Neural crest cell (in vitro differentiated cells): ENCODE measurements around the gene KLK7. TPM values are rescaled to one million over a fixed set of nuclear protein-coding genes. Genes with fewer than 3 reads are reported as not detected.

Experiments used
- DNase-seq: peaks from one replicate; pipeline ENCODE4 v3.0.0; 2021; ENCODE audit warnings: low read depth, mixed read lengths, low spot score
- H3K27ac Mint-ChIP-seq: one replicate; pipeline ENCODE4 v1.8.0; 2021; ENCODE audit warnings: mild to moderate bottlenecking, mixed read lengths; ENCODE audit not compliant: unreplicated experiment
- H3K27me3 Mint-ChIP-seq: 2 replicates; pipeline ENCODE4 v1.8.0; 2021; ENCODE audit warnings: low read depth, mild to moderate bottlenecking, mixed read lengths
- H3K36me3 Mint-ChIP-seq: 2 replicates; pipeline ENCODE4 v1.8.0; 2021; ENCODE audit warnings: low read depth, mild to moderate bottlenecking, mixed read lengths
- H3K4me1 Mint-ChIP-seq: 2 replicates; pipeline ENCODE4 v1.8.0; 2021; ENCODE audit warnings: mixed read lengths
- H3K4me3 Mint-ChIP-seq: one replicate; pipeline ENCODE4 v1.8.0; 2021; ENCODE audit warnings: mild to moderate bottlenecking, mixed read lengths
- H3K9me3 Mint-ChIP-seq: 2 replicates; pipeline ENCODE4 v1.8.0; 2021; ENCODE audit warnings: mixed read lengths
- total RNA-seq: library from RNA; stranded (reverse); gene quantifications from 2 replicates; pipeline ENCODE4 v1.2.1, GENCODE V29; 2021
- TF ChIP-seq, protein P1 (sequence below): fragments of 200-600 bp; sonication (generic); conservative IDR thresholded peaks from 2 replicates; pipeline ENCODE4 v1.5.0; 2021; ENCODE audit warnings: antibody characterized with exemption, mild to moderate bottlenecking

The KLK7 gene
- total RNA-seq, 1 donor from 2014 or later, result not detected

DNA sequence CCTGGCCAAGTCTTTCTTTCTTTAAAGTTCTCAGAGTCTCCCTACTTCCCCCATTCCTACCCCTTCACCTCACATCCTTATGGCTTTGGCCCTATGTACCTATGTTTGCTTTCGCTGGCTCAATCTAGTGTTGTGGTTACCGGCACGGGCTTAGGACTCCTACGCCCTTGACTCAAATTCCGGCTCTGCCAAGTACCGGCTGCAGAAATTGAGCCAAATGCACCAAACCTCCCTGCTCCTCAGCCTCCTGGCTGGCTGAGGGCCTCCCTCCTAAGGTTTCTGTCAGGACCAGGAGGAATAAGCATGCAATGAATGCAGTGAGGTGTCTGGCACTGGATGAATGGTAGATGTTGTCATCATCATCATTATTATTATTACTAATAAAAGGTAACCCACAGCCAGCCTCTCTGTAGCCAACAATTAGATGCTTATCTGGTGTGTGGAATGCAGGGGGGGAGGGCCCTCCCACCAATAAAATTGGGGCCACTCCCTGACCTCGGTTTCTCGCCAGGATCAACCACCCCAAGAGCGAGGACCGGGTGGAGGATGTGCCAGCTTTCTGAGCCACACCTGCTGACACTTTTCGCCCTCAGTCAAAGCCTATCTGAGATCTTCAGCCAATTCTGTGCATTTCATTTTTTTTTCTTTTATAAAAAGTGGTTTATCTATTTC, 51.6 kb downstream of the KLK7 start:
- Mint-ChIP-seq H3K4me3 (no peak overlapping the region), H3K9me3 (no peaks in the 10 kb centered on the region), H3K4me1 (no peaks in the 10 kb centered on the region), H3K27ac (no peak overlapping the region), H3K36me3 (no peaks in the 10 kb centered on the region), H3K27me3 (peaks cover 66% of the 10 kb centered on the region)
- no peak for DNase-seq
- TF ChIP-seq, protein P1, sequence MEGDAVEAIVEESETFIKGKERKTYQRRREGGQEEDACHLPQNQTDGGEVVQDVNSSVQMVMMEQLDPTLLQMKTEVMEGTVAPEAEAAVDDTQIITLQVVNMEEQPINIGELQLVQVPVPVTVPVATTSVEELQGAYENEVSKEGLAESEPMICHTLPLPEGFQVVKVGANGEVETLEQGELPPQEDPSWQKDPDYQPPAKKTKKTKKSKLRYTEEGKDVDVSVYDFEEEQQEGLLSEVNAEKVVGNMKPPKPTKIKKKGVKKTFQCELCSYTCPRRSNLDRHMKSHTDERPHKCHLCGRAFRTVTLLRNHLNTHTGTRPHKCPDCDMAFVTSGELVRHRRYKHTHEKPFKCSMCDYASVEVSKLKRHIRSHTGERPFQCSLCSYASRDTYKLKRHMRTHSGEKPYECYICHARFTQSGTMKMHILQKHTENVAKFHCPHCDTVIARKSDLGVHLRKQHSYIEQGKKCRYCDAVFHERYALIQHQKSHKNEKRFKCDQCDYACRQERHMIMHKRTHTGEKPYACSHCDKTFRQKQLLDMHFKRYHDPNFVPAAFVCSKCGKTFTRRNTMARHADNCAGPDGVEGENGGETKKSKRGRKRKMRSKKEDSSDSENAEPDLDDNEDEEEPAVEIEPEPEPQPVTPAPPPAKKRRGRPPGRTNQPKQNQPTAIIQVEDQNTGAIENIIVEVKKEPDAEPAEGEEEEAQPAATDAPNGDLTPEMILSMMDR, result no peak

- no peak overlapping the region for H3K27ac Mint-ChIP-seq
- H3K27me3 Mint-ChIP-seq, result peaks cover 60% of the 10 kb centered on the region
- no peaks in the 10 kb centered on the region for H3K36me3 Mint-ChIP-seq
- no peak for DNase-seq
- no peak overlapping the region for H3K4me3 Mint-ChIP-seq
- H3K4me1 Mint-ChIP-seq, result no peaks in the 10 kb centered on the region
- TF ChIP-seq, protein P1, result no peak
- H3K9me3 Mint-ChIP-seq, result no peaks in the 10 kb centered on the region
Measured at GRCh38 chr19:50931023-50931422, 52.7 kb downstream of the KLK7 start.

DNA sequence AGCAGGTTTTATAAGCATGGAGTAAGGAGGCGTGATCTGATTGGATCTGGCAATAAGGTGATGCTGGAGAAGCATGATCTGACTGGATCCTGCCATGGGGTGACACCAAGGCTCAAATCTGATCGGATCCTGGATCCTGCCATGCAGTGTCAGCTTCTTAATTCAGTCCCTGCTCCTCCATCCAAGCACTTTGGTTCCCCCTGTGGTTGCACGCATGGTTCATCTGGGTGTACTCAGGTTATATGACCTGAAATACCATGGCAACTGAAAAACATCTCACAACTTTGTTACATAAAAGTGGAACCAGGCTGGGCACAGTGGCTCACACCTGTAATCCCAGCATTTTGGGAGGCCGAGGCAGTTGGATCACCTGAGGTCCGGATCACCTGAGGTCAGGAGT, 54.9 kb downstream of the KLK7 start:
- Mint-ChIP-seq H3K9me3 (no peaks in the 10 kb centered on the region), H3K4me3 (no peak overlapping the region), H3K36me3 (no peaks in the 10 kb centered on the region), H3K27me3 (peaks cover 63% of the 10 kb centered on the region), H3K4me1 (no peaks in the 10 kb centered on the region), H3K27ac (no peak overlapping the region)
- no peak for DNase-seq
- TF ChIP-seq, protein P1, result no peak

Other genes with a start within 250 kb of the KLK7 start
- not detected in 2 replicates for gene GPR32, start 213.5 kb downstream of the KLK7 start, total RNA-seq
- not detected in 2 replicates for gene ACP4, start 193.5 kb downstream of the KLK7 start, total RNA-seq
- 0.44 TPM in 1 of 2 replicates, not detected in the other for gene KLK1, start 160.1 kb downstream of the KLK7 start, total RNA-seq
- not detected in 2 replicates for gene KLK15, start 150.3 kb downstream of the KLK7 start, total RNA-seq
- not detected in 2 replicates for gene KLK3, start 129.0 kb downstream of the KLK7 start, total RNA-seq
- gene KLK2, start 110.5 kb downstream of the KLK7 start, total RNA-seq, result not detected in 2 replicates
- gene KLK4, start 72.5 kb downstream of the KLK7 start, total RNA-seq, result not detected in 2 replicates
- gene KLK5, start 30.9 kb downstream of the KLK7 start, total RNA-seq, result not detected in 2 replicates
- gene KLK6, start 14.3 kb downstream of the KLK7 start, total RNA-seq, result 1.7 and 2.5 TPM in 2 replicates
- gene KLK8, start 17.7 kb upstream of the KLK7 start, total RNA-seq, result not detected in 2 replicates
- gene KLK10, start 35.8 kb upstream of the KLK7 start, total RNA-seq, result not detected in 2 replicates
- gene KLK11, start 42.7 kb upstream of the KLK7 start, total RNA-seq, result not detected in 2 replicates
- not detected in 2 replicates for gene KLK12, start 51.1 kb upstream of the KLK7 start, total RNA-seq
- not detected in 2 replicates for gene KLK13, start 81.2 kb upstream of the KLK7 start, total RNA-seq
- gene KLK14, start 99.0 kb upstream of the KLK7 start, total RNA-seq, result 0.26 and 0.75 TPM in 2 replicates
- gene CTU1, start 124.5 kb upstream of the KLK7 start, total RNA-seq, result 8.3 and 8.4 TPM in 2 replicates
- not detected in 2 replicates for gene SIGLEC9, start 141.0 kb upstream of the KLK7 start, total RNA-seq
- not detected in 2 replicates for gene SIGLEC7, start 158.4 kb upstream of the KLK7 start, total RNA-seq
- not detected in 2 replicates for gene CD33, start 241.2 kb upstream of the KLK7 start, total RNA-seq